Measurements from ENCODE around the gene BHLHE40. TPM values are rescaled to one million over a fixed set of nuclear protein-coding genes. Genes with fewer than 3 reads are reported as not detected.

The BHLHE40 gene
- total and polyA plus RNA-seq, 10 of the 15 experiments (the other 5 are each of a cell fraction or from before 2014, with no cell fraction given) = 25.2 to 106 (median 51.4) TPM

DNA sequence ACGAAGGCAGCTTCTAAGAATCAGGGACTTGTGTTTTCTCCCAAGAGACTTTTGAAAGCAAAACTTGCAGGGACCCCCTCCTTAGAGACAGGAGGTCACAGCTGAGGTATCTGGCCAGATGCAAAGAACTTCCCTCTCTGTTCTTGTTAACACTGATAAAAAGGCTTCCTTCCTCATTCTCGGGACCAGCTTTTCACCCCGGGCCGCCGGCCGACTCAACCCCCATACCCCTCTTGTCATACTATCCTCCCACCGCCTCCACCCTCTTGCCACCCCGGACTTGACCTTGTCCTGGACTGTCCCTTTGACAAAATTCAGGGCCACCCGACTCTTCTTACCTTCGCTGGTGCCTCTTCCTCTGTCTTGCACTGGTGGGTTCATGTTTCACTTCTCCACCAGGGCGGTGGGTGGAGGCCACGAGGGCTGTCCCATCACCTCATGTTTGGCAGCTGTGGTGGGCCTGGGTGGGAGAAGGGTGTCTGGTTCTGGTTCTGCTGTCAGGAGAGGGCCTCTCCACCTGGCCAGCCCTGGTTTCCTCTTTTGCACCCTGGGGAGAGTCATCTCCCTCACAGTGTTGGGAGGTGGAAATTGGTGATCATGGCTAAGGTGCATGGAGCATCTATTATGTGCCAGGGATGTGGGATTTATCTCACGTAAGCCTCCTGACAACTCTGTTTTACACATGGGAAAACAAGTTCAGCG lies 32.5 kb downstream of the BHLHE40 start (continued):
- TF ChIP-seq, protein P1, sequence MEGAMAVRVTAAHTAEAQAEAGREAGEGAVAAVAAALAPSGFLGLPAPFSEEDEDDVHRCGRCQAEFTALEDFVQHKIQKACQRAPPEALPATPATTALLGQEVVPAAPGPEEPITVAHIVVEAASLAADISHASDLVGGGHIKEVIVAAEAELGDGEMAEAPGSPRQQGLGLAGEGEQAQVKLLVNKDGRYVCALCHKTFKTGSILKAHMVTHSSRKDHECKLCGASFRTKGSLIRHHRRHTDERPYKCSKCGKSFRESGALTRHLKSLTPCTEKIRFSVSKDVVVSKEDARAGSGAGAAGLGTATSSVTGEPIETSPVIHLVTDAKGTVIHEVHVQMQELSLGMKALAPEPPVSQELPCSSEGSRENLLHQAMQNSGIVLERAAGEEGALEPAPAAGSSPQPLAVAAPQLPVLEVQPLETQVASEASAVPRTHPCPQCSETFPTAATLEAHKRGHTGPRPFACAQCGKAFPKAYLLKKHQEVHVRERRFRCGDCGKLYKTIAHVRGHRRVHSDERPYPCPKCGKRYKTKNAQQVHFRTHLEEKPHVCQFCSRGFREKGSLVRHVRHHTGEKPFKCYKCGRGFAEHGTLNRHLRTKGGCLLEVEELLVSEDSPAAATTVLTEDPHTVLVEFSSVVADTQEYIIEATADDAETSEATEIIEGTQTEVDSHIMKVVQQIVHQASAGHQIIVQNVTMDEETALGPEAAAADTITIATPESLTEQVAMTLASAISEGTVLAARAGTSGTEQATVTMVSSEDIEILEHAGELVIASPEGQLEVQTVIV (IDR thresholded peaks at IDR 0.05; ENCODE audit: borderline replicate concordance, partially characterized antibody) = no peak

DNA sequence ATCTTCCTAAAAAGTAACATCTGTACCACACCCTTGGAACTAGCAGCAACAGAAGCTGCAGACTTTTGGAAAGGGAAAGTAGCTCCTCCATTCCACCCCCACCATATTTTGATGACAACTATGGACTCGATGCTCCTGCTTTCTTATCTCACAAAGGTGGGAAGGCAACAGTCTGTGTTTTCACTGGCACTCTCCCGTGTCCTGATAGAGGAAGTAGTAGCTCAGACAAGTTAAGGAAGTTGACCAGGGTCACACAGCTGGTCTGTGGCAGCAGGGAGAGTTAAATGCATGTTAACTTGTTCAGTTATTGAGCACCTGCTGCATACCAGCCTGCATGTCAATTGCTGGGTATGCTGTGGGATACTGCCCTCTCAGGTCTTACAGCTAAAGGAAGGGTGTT lies 33.1 kb downstream of the BHLHE40 start:
- Histone ChIP-seq H3K36me3 (ENCODE audit: control insufficient read depth in 2 of 2, insufficient read depth in 2 of 2, low read length in 1 of 2) (no peaks in the 10 kb centered on the region), H2AFZ (ENCODE audit: control insufficient read depth, low read depth, low read length) (peak overlapping the region; percentile 15; the same call in 1 of the 2 replicates), H3K9ac (ENCODE audit: control insufficient read depth, insufficient read depth, low read length) (peak overlapping the region; percentile 7), H3K4me3 (no peak overlapping the region), H3K4me1 (ENCODE audit: control insufficient read depth, insufficient read depth, low read length) (peaks cover 72% of the 10 kb centered on the region), H3K4me2 (ENCODE audit: control insufficient read depth, insufficient read depth) (peak overlapping the region; percentile 83), H3K9me3 (replicated peaks; ENCODE audit: control insufficient read depth, insufficient read depth, low read length) (no peaks in the 10 kb centered on the region), H4K20me1 (ENCODE audit: control insufficient read depth, insufficient read depth) (no peaks in the 10 kb centered on the region), H3K27ac (ENCODE audit: control insufficient read depth, insufficient read depth) (peak overlapping the region; percentile 89), H3K27me3 (replicated peaks in 1 of 2; ENCODE audit: control insufficient read depth in 2 of 2, insufficient read depth in 2 of 2, low read length in 1 of 2) (no peaks in the 10 kb centered on the region), H3K79me2 (ENCODE audit: control insufficient read depth, insufficient read depth, low read length) (no peaks in the 10 kb centered on the region)
- ChIA-PET SMC1A (ENCODE audit: uncharacterized antibody, unreplicated experiment) (interaction anchor here (0.6 to 5.0 kb wide), 15 partner anchors 12 to 517 kb away, joined by 3 to 116 read pairs (median 5); partner anchors contain the start of gene BHLHE40), CTCF (interaction anchor here (0.6 to 23.1 kb wide), 9 partner anchors 10 to 301 kb away, joined by 3 to 330 read pairs (median 4); partner anchors contain the start of gene BHLHE40), POLR2A (interaction anchor here (0.5 to 5.0 kb wide), 12 partner anchors 10 to 547 kb away, joined by 3 to 72 read pairs (median 6); partner anchors contain the start of gene BHLHE40), RAD21 (ENCODE audit: unreplicated experiment) (interaction anchor here (0.9 to 16.6 kb wide), 15 partner anchors 10 to 301 kb away, joined by 3 to 421 read pairs (median 6); partner anchors contain the start of gene BHLHE40)
- intact Hi-C loops (cut with micrococcal nuclease; ENCODE audit: unreplicated experiment) (loop anchor here (10.0 kb wide), 1 partner anchor 182 kb away; no protein-coding TSS in a partner anchor), in situ Hi-C loops (cut with MboI) (no loop called here)
- ATAC-seq = no peak
- peak; percentile 27 for FAIRE-seq
- BruUV-seq (replicated peaks) = no TSS peak
- DNase-seq (ENCODE audit: low read depth, low spot score) = no peak
- WGBS (ENCODE audit: insufficient coverage, insufficient replicate concordance, low lambda C conversion rate, missing lambda C conversion rate) = 0% methylated on average over 2 of the region's 2 CpGs
- TF ChIP-seq, protein P2, sequence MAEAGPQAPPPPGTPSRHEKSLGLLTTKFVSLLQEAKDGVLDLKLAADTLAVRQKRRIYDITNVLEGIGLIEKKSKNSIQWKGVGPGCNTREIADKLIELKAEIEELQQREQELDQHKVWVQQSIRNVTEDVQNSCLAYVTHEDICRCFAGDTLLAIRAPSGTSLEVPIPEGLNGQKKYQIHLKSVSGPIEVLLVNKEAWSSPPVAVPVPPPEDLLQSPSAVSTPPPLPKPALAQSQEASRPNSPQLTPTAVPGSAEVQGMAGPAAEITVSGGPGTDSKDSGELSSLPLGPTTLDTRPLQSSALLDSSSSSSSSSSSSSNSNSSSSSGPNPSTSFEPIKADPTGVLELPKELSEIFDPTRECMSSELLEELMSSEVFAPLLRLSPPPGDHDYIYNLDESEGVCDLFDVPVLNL (IDR thresholded peaks at IDR 0.05; ENCODE audit: low read depth, low read length) = 0 out of 2 replicates have a peak, but pooled peaks have one; percentile 12
- TF ChIP-seq SMARCA5 (IDR thresholded peaks at IDR 0.05) (peak; percentile 68; the same call in 1 of the 2 replicates), ZNF217 (IDR thresholded peaks at IDR 0.05) (peak; percentile 77; the same call in 1 of the 2 replicates), SMAD5 (IDR thresholded peaks at IDR 0.05; ENCODE audit: low read depth) (no peak)
- TF ChIP-seq, protein P3, sequence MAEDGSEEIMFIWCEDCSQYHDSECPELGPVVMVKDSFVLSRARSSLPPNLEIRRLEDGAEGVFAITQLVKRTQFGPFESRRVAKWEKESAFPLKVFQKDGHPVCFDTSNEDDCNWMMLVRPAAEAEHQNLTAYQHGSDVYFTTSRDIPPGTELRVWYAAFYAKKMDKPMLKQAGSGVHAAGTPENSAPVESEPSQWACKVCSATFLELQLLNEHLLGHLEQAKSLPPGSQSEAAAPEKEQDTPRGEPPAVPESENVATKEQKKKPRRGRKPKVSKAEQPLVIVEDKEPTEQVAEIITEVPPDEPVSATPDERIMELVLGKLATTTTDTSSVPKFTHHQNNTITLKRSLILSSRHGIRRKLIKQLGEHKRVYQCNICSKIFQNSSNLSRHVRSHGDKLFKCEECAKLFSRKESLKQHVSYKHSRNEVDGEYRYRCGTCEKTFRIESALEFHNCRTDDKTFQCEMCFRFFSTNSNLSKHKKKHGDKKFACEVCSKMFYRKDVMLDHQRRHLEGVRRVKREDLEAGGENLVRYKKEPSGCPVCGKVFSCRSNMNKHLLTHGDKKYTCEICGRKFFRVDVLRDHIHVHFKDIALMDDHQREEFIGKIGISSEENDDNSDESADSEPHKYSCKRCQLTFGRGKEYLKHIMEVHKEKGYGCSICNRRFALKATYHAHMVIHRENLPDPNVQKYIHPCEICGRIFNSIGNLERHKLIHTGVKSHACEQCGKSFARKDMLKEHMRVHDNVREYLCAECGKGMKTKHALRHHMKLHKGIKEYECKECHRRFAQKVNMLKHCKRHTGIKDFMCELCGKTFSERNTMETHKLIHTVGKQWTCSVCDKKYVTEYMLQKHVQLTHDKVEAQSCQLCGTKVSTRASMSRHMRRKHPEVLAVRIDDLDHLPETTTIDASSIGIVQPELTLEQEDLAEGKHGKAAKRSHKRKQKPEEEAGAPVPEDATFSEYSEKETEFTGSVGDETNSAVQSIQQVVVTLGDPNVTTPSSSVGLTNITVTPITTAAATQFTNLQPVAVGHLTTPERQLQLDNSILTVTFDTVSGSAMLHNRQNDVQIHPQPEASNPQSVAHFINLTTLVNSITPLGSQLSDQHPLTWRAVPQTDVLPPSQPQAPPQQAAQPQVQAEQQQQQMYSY (CRISPR knock-in tag; IDR thresholded peaks at IDR 0.05) = no peak

Measured in GM12878 (cell line).